Progenitor cell of endocrine pancreas (in vitro differentiated cells): ENCODE measurements around the gene ADGRA1. TPM values are rescaled to one million over a fixed set of nuclear protein-coding genes. Genes with fewer than 3 reads are reported as not detected.

Experiments
- DNase-seq: peaks from one replicate; pipeline ENCODE4 v3.0.0; 2021; ENCODE audit warnings: low spot score; ENCODE audit not compliant: unreplicated experiment
- H3K27ac Mint-ChIP-seq: 2 replicates; pipeline ENCODE4 v1.8.0; 2021; ENCODE audit warnings: mild to moderate bottlenecking, moderate library complexity, mixed read lengths
- H3K27me3 Mint-ChIP-seq: 2 replicates; pipeline ENCODE4 v1.8.0; 2021; ENCODE audit warnings: mixed read lengths
- H3K36me3 Mint-ChIP-seq: 2 replicates; pipeline ENCODE4 v1.8.0; 2022; ENCODE audit warnings: mixed read lengths; ENCODE audit not compliant: insufficient read depth
- H3K4me1 Mint-ChIP-seq: 2 replicates; pipeline ENCODE4 v1.8.0; 2021; ENCODE audit warnings: low read depth, mixed read lengths
- H3K4me3 Mint-ChIP-seq: 2 replicates; pipeline ENCODE4 v1.8.0; 2021; ENCODE audit warnings: low read depth, mild to moderate bottlenecking, moderate library complexity, mixed read lengths
- H3K9me3 Mint-ChIP-seq: 2 replicates; pipeline ENCODE4 v1.8.0; 2021; ENCODE audit warnings: low read depth, mixed read lengths
- total RNA-seq: library from RNA; stranded (reverse); gene quantifications from 2 replicates; pipeline ENCODE4 v1.2.1, GENCODE V29; 2021
- TF ChIP-seq, protein P1 (sequence below): fragments of 200-600 bp; sonication (generic); IDR thresholded peaks from one replicate; pipeline ENCODE4 v1.5.0; 2021; ENCODE audit warnings: antibody characterized with exemption, mild to moderate bottlenecking; ENCODE audit not compliant: unreplicated experiment

The ADGRA1 gene
- total RNA-seq, 1 donor from 2014 or later: 1.2 TPM

DNA sequence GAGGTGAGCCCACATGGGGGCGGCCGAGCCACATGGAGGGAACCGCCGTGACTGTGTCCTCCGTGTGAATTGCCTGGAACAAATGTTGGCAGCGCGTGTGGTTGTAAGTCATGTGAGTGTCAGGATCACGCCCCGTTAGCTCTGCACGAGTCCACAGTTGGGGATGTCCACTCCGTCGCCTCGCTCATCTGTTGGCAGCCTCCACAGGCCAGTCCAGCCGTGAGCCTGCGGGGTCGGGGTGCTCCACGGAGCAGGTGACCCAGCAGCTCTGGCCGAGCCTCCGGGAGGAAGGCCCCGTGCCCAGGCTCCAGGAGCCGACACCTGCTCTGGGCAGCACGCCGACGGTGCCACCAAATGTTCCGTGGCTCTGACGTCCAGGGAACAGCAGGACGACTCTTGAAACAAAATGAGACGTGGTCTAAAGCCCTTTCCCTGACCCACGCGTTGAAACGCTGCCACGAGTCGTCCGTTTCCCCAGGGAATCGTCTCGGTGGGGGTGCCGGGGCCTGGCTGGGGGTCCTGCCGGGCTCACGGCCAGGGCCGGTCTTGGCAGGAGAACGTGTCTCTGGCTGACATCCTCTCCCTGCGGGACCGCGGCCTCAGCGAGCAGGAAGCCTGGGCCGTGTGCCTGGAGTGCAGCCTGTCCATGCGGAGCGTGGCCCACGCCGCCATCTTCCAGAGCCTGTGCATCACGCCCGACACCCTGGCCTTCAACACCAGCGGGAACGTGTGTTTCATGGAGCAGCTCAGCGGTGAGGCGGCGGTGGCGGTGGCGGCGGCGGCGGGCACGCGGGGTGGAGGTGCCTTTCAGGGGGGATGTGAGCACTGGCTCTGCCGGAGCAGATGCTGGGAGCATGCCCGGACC is 79.3 kb downstream of the ADGRA1 start:
- Mint-ChIP-seq H3K4me1 (no peaks in the 10 kb centered on the region), H3K27ac (no peak overlapping the region), H3K27me3 (peaks cover 13% of the 10 kb centered on the region), H3K36me3 (peaks cover 8% of the 10 kb centered on the region), H3K9me3 (no peaks in the 10 kb centered on the region), H3K4me3 (no peak overlapping the region)
- DNase-seq: no peak
- TF ChIP-seq, protein P1, sequence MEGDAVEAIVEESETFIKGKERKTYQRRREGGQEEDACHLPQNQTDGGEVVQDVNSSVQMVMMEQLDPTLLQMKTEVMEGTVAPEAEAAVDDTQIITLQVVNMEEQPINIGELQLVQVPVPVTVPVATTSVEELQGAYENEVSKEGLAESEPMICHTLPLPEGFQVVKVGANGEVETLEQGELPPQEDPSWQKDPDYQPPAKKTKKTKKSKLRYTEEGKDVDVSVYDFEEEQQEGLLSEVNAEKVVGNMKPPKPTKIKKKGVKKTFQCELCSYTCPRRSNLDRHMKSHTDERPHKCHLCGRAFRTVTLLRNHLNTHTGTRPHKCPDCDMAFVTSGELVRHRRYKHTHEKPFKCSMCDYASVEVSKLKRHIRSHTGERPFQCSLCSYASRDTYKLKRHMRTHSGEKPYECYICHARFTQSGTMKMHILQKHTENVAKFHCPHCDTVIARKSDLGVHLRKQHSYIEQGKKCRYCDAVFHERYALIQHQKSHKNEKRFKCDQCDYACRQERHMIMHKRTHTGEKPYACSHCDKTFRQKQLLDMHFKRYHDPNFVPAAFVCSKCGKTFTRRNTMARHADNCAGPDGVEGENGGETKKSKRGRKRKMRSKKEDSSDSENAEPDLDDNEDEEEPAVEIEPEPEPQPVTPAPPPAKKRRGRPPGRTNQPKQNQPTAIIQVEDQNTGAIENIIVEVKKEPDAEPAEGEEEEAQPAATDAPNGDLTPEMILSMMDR: no peak

DNA sequence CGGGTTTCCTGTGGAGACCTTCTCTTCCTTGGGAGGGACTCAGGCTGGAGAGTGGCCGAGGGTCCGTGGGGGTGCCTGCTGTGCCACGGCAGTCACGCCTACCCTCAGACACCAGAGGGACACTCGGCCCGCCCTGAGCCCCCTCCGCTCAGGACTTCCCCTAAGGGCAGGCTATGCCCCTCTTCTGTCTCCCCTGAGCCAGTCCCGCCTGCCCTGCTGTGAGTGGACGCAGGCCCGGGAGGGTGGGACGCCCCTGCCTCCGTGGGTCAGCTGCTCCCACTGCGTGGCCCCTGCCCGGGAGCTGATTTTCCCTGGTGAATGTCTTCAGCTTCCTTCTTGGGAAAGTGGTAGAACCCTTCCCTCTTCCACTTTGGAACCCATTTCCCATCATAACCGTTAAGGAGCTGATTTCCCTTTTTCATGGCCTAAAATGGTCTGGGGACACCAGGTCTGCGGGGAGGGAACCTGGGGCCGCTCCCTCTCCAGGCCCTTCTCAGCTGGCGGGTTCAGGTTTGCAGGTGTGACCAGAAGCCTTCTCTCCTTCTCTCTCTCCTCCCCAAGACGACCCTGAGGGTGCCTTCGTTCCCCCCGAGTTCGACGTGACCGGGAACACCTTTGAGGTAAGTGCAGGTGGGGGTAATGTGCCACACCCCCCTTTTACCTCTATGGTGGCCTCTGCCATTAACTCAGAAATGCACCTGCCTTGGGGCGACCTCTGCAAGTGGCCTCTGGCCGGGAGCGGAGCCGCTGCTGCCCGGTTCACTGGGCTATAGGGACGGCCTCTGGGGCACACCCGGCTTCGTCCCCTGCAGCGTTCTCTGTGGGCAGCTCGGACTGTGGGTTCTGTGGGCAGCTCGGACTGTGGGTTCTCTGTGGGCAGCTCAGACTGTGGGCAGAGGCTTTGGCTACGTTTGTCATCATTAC is 80.2 kb downstream of the ADGRA1 start:
- peaks cover 4% of the 10 kb centered on the region for H3K27me3 Mint-ChIP-seq
- H3K36me3 Mint-ChIP-seq: peaks cover 5% of the 10 kb centered on the region
- H3K27ac Mint-ChIP-seq: no peak overlapping the region
- no peak for DNase-seq
- no peak overlapping the region for H3K4me3 Mint-ChIP-seq
- no peaks in the 10 kb centered on the region for H3K4me1 Mint-ChIP-seq
- TF ChIP-seq, protein P1: no peak
- peaks cover under 1% of the 10 kb centered on the region for H3K9me3 Mint-ChIP-seq

DNA sequence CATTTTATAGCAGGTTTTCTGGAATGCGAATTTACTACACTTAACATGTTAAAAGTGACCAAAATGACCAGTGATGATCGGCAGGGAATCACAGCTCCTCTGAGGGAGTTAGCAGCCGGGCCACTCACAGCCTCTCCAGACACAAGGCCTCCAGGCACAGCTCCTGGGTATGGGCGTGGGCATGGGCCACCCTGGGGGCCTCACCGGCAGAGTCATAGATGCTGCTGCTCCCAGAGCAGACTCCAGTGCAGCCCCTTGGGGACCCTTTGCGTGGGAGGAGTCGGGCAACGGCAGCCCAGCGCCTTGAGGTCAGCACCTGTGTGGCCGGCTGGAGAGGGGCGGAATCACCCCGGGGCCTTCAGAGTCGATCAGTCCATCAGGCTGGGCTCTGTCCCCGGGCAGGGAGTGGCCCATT is 80.9 kb downstream of the ADGRA1 start:
- Mint-ChIP-seq H3K27ac (no peak overlapping the region), H3K9me3 (peaks cover 5% of the 10 kb centered on the region), H3K36me3 (peaks cover 8% of the 10 kb centered on the region), H3K4me1 (no peaks in the 10 kb centered on the region), H3K4me3 (no peak overlapping the region), H3K27me3 (peaks cover 3% of the 10 kb centered on the region)
- TF ChIP-seq, protein P1: no peak
- no peak for DNase-seq

DNA sequence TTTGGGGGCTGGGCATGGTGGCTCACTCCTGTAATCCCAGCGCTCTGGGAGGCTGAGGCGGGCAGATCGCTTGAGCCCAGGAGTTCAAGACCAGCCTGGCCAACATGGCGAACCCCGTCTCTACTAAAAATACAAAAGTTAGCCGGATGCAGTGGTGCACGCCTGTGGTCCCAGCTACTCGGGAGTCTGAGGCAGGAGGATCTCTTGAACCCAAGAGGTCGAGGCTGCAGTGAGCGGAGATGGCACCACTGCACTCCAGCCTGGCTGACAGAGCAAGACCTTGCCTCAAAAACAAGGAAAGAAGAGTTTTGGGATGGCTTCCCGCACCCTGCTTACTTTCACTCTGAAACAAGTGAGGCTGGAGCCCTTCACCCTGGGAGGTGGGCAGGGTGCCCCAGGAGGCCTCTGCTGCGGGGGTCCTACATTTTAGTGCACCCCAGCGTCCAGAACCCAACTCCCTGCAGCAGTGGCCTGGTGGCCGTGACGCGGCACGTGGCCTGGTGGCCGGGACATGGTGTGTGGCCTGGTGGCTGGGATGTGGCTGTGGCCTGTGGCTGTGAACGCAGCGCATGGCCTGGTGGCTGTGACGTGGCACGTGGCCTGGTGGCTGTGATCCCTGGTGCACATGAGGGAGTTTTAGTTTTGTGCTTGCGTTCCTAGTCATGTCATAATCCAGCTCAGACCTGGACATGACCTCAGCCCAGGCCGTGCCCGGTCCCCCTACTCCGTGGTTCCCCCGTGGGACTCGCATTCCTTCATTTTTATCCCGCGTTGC is 81.6 kb downstream of the ADGRA1 start:
- H3K27me3 Mint-ChIP-seq: peaks cover 3% of the 10 kb centered on the region
- no peak for DNase-seq
- no peaks in the 10 kb centered on the region for H3K4me1 Mint-ChIP-seq
- H3K4me3 Mint-ChIP-seq: no peak overlapping the region
- TF ChIP-seq, protein P1: no peak
- H3K9me3 Mint-ChIP-seq: peaks cover 6% of the 10 kb centered on the region
- H3K27ac Mint-ChIP-seq: no peak overlapping the region
- H3K36me3 Mint-ChIP-seq: peaks cover 8% of the 10 kb centered on the region
